HG03095 (cell line): ENCODE data around the gene CYB561D2.

Experiments used
- ATAC-seq: cut with Tn5 transposase; IDR thresholded peaks from one replicate; pipeline ENCODE4 v1.9.1; 2021; ENCODE audit warnings: moderate library complexity; ENCODE audit not compliant: unreplicated experiment

Gene CYB561D2

GRCh38 chr3:50358911-50359759 lies 8.5 kb downstream of the CYB561D2 start, which contains the start of gene TMEM115:
Gene TMEM115, minus strand, starts transcription at chr3:50359521. Its CDS starts 458 bp downstream, at chr3:50359063.
- ATAC-seq = peak; percentile 97

- peak; percentile 7 for ATAC-seq
Observed at GRCh38 chr3:50359760-50360110, 9.1 kb downstream of the CYB561D2 start.

GRCh38 chr3:50364573-50365079 lies 14.0 kb downstream of the CYB561D2 start:
- peak; percentile 12 for ATAC-seq

GRCh38 chr3:50365080-50365841 lies 14.6 kb downstream of the CYB561D2 start:
- ATAC-seq = peak; percentile 77

GRCh38 chr3:50365842-50366220 lies 15.2 kb downstream of the CYB561D2 start:
- no peak for ATAC-seq

GRCh38 chr3:50369012-50369670 lies 18.5 kb downstream of the CYB561D2 start:
- no peak for ATAC-seq

- no peak for ATAC-seq
Observed at GRCh38 chr3:50370594-50370993, 19.9 kb downstream of the CYB561D2 start.

GRCh38 chr3:50371133-50371685 lies 20.5 kb downstream of the CYB561D2 start:
- ATAC-seq = no peak

- no peak for ATAC-seq
Observed at GRCh38 chr3:50372349-50372748, 21.7 kb downstream of the CYB561D2 start.

- ATAC-seq = no peak
Observed at GRCh38 chr3:50373146-50374051, 22.7 kb downstream of the CYB561D2 start.

- no peak for ATAC-seq
Observed at GRCh38 chr3:50374363-50375257, 23.9 kb downstream of the CYB561D2 start.

- ATAC-seq = no peak
Observed at GRCh38 chr3:50375258-50375931, 24.7 kb downstream of the CYB561D2 start.

- ATAC-seq = no peak
Observed at GRCh38 chr3:50378024-50378423, 27.4 kb downstream of the CYB561D2 start.

- ATAC-seq = no peak
Observed at GRCh38 chr3:50378757-50379156, 28.1 kb downstream of the CYB561D2 start.

GRCh38 chr3:50380405-50381085 lies 29.9 kb downstream of the CYB561D2 start:
- no peak for ATAC-seq

GRCh38 chr3:50381383-50381782 lies 30.7 kb downstream of the CYB561D2 start:
- ATAC-seq = no peak

GRCh38 chr3:50382722-50383121 lies 32.1 kb downstream of the CYB561D2 start:
- no peak for ATAC-seq

GRCh38 chr3:50383750-50384149 lies 33.1 kb downstream of the CYB561D2 start:
- ATAC-seq = no peak
